BE2C (cell line): ENCODE data around the gene SLC50A1.

Experiments used
- DNase-seq: peaks from one replicate; pipeline ENCODE4 v3.0.0-alpha.2; 2020
- H3K27me3 ChIP-seq: fragments of 250-450 bp; sonication (Bioruptor Pico); 2 replicates; pipeline ENCODE4 v1.5.1; 2020; ENCODE audit warnings: mild to moderate bottlenecking
- H3K36me3 ChIP-seq: fragments of 250-450 bp; sonication (Bioruptor Pico); 2 replicates; pipeline ENCODE4 v1.5.1; 2020; ENCODE audit warnings: mild to moderate bottlenecking
- H3K4me1 ChIP-seq: fragments of 250-450 bp; sonication (Bioruptor Pico); 2 replicates; pipeline ENCODE4 v1.5.1; 2020
- H3K4me3 ChIP-seq: 2 replicates; pipeline ENCODE4 v1.5.1; 2011; ENCODE audit warnings: low read depth, low read length
- H3K9me3 ChIP-seq: fragments of 250-450 bp; sonication (Bioruptor Pico); 2 replicates; pipeline ENCODE4 v1.5.1; 2020
- CTCF ChIP-seq: IDR thresholded peaks from 2 replicates; pipeline ENCODE4 v1.5.1; 2012; ENCODE audit warnings: mild to moderate bottlenecking, low read depth, low read length

SLC50A1 gene

GRCh38 chr1:155187456-155187891, 51.8 kb downstream of the SLC50A1 start:
- peaks cover 6% of the 10 kb centered on the region; the same call in 1 of the 2 replicates for H3K36me3 ChIP-seq
- DNase-seq: no peak
- no peaks in the 10 kb centered on the region for H3K9me3 ChIP-seq
- H3K4me3 ChIP-seq: no peak overlapping the region
- H3K4me1 ChIP-seq: peaks cover 13% of the 10 kb centered on the region
- no peak for TF ChIP-seq CTCF
- no peaks in the 10 kb centered on the region for H3K27me3 ChIP-seq

GRCh38 chr1:155188268-155188667, 52.6 kb downstream of the SLC50A1 start:
- Histone ChIP-seq H3K9me3 (no peaks in the 10 kb centered on the region), H3K27me3 (no peaks in the 10 kb centered on the region), H3K4me3 (no peak overlapping the region), H3K4me1 (peaks cover 16% of the 10 kb centered on the region), H3K36me3 (peaks cover 6% of the 10 kb centered on the region; the same call in 1 of the 2 replicates)
- TF ChIP-seq CTCF: no peak
- DNase-seq: no peak
